ENCODE results near the gene NR6A1.

NR6A1 gene

DNA sequence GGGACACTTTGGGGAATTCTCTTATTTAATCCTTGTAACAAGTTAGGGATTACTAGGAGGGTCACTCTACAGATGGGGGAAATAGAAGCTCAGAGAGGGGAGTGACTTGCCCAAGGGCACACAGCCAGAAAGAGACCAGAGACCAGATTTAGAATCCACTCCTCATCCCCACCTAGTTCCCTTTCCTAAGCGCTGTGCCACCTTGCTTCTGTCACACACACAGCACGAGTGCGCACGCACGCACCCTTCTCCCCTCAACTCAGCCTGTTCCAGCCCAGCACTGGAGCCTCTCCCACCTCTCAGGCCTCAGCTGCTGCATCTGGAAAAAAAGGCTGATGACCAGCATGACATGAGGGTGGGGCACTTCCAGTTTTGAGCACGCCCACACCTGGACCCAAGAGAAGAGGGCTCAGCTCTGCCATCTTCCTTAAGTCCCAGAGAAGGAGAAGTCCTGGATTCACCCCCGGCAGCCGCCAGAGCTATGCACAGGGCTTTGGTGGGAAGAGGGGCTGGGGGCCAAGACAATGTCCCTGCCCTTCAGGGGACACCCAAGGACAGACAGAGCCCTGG is 282.4 kb downstream of the NR6A1 start:
- Histone ChIP-seq H3K9me3 (ENCODE audit: control insufficient read depth, insufficient read depth, low read depth, low read length) (no peaks in the 10 kb centered on the region), H3K27ac (ENCODE audit: extremely low read depth, low read depth, low read length) (no peak overlapping the region), H3K36me3 (ENCODE audit: control insufficient read depth in 2 of 2, insufficient read depth in 1 of 2, low read length in 2 of 2) (no peaks in the 10 kb centered on the region), H3K4me3 (ENCODE audit: low read depth, low read length) (no peak overlapping the region), H3K4me1 (ENCODE audit: control insufficient read depth, insufficient read depth, low read length) (no peaks in the 10 kb centered on the region)
- ChIA-PET POLR2A (interaction anchor here (0.5 kb wide), 1 partner anchor 10 kb away, joined by 4 read pairs; no protein-coding TSS in a partner anchor), CTCF (interaction anchor here (0.6 to 0.7 kb wide), 2 partner anchors 8 to 15 kb away, joined by 3 read pairs; no protein-coding TSS in a partner anchor)
- TF ChIP-seq, protein P1, sequence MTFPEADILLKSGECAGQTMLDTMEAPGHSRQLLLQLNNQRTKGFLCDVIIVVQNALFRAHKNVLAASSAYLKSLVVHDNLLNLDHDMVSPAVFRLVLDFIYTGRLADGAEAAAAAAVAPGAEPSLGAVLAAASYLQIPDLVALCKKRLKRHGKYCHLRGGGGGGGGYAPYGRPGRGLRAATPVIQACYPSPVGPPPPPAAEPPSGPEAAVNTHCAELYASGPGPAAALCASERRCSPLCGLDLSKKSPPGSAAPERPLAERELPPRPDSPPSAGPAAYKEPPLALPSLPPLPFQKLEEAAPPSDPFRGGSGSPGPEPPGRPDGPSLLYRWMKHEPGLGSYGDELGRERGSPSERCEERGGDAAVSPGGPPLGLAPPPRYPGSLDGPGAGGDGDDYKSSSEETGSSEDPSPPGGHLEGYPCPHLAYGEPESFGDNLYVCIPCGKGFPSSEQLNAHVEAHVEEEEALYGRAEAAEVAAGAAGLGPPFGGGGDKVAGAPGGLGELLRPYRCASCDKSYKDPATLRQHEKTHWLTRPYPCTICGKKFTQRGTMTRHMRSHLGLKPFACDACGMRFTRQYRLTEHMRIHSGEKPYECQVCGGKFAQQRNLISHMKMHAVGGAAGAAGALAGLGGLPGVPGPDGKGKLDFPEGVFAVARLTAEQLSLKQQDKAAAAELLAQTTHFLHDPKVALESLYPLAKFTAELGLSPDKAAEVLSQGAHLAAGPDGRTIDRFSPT (tag by site-specific recombination; IDR thresholded peaks at IDR 0.05): no peak
- no peak for TF ChIP-seq ZNF785 (tag by site-specific recombination; IDR thresholded peaks at IDR 0.05)
- TF ChIP-seq HOXD13 (CRISPR knock-in tag; IDR thresholded peaks at IDR 0.05; ENCODE audit: borderline replicate concordance): no peak
- no peak for TF ChIP-seq GFI1B (tag by site-specific recombination; IDR thresholded peaks at IDR 0.05)
- no peak for TF ChIP-seq ZBTB17 (tag by site-specific recombination; IDR thresholded peaks at IDR 0.05)

- POLR2A ChIA-PET: no interaction called here
- no peaks in the 10 kb centered on the region for H3K9me3 ChIP-seq (ENCODE audit: control insufficient read depth, insufficient read depth, low read depth, low read length)
Observed at GRCh38 chr9:124487260-124488182, 283.6 kb downstream of the NR6A1 start.

GRCh38 chr9:124486778-124487259 is 284.3 kb downstream of the NR6A1 start:
- Histone ChIP-seq H3K4me3 (ENCODE audit: low read depth, low read length) (no peak overlapping the region), H3K9me3 (ENCODE audit: control insufficient read depth, insufficient read depth, low read depth, low read length) (no peaks in the 10 kb centered on the region), H3K36me3 (ENCODE audit: control insufficient read depth in 2 of 2, insufficient read depth in 1 of 2, low read length in 2 of 2) (no peaks in the 10 kb centered on the region), H3K27ac (ENCODE audit: extremely low read depth, low read depth, low read length) (no peak overlapping the region), H3K4me1 (ENCODE audit: control insufficient read depth, insufficient read depth, low read length) (no peaks in the 10 kb centered on the region)
- CTCF ChIA-PET: no interaction called here
- POLR2A ChIA-PET: no interaction called here
- TF ChIP-seq ZNF266 (tag by site-specific recombination; IDR thresholded peaks at IDR 0.05; ENCODE audit: low read depth): no peak
- no peak for TF ChIP-seq ZNF692 (tag by site-specific recombination; IDR thresholded peaks at IDR 0.05)
- TF ChIP-seq ZNF677 (tag by site-specific recombination; IDR thresholded peaks at IDR 0.05): no peak
- TF ChIP-seq ZNF391 (tag by site-specific recombination; IDR thresholded peaks at IDR 0.05; ENCODE audit: borderline replicate concordance, low read depth): no peak
- no peak for TF ChIP-seq ZNF624 (tag by site-specific recombination; IDR thresholded peaks at IDR 0.05)
- TF ChIP-seq ZNF157 (tag by site-specific recombination; IDR thresholded peaks at IDR 0.05): no peak
- no peak for TF ChIP-seq ZNF239 (tag by site-specific recombination; IDR thresholded peaks at IDR 0.05)
- TF ChIP-seq REPIN1 (tag by site-specific recombination; IDR thresholded peaks at IDR 0.05; ENCODE audit: low read depth): no peak
- TF ChIP-seq ZNF521 (tag by site-specific recombination; IDR thresholded peaks at IDR 0.05): no peak
- TF ChIP-seq, protein P2, sequence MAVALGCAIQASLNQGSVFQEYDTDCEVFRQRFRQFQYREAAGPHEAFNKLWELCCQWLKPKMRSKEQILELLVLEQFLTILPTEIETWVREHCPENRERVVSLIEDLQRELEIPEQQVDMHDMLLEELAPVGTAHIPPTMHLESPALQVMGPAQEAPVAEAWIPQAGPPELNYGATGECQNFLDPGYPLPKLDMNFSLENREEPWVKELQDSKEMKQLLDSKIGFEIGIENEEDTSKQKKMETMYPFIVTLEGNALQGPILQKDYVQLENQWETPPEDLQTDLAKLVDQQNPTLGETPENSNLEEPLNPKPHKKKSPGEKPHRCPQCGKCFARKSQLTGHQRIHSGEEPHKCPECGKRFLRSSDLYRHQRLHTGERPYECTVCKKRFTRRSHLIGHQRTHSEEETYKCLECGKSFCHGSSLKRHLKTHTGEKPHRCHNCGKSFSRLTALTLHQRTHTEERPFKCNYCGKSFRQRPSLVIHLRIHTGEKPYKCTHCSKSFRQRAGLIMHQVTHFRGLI (tag by site-specific recombination; IDR thresholded peaks at IDR 0.05): no peak
- no peak for TF ChIP-seq ZNF76 (tag by site-specific recombination; IDR thresholded peaks at IDR 0.05; ENCODE audit: borderline replicate concordance, low read depth)
- no peak for TF ChIP-seq ZNF623 (tag by site-specific recombination; IDR thresholded peaks at IDR 0.05)
- TF ChIP-seq ZNF555 (tag by site-specific recombination; conservative IDR thresholded peaks at IDR 0.05): no peak
- no peak for TF ChIP-seq ZNF426 (tag by site-specific recombination; IDR thresholded peaks at IDR 0.05)
- no peak for TF ChIP-seq SETDB1 (IDR thresholded peaks at IDR 0.05; ENCODE audit: insufficient read length, low read length)

More at GRCh38 chr9:124487260-124488182, 283.6 kb downstream of the NR6A1 start:
- no peaks in the 10 kb centered on the region for H3K4me1 ChIP-seq (ENCODE audit: control insufficient read depth, insufficient read depth, low read length)
- H3K27ac ChIP-seq (ENCODE audit: extremely low read depth, low read depth, low read length): no peak overlapping the region
- no peaks in the 10 kb centered on the region for H3K36me3 ChIP-seq (ENCODE audit: control insufficient read depth in 2 of 2, insufficient read depth in 1 of 2, low read length in 2 of 2)
- no peak overlapping the region for H3K4me3 ChIP-seq (ENCODE audit: low read depth, low read length)
- CTCF ChIA-PET: no interaction called here
- no peak for TF ChIP-seq SP7 (tag by site-specific recombination; IDR thresholded peaks at IDR 0.05)
- TF ChIP-seq ZNF621 (tag by site-specific recombination; IDR thresholded peaks at IDR 0.05): no peak
- no peak for TF ChIP-seq WT1 (tag by site-specific recombination; IDR thresholded peaks at IDR 0.05)
- TF ChIP-seq ZNF138 (tag by site-specific recombination; IDR thresholded peaks at IDR 0.05; ENCODE audit: borderline replicate concordance): no peak
- no peak for TF ChIP-seq KLF1 (tag by site-specific recombination; IDR thresholded peaks at IDR 0.05)
- TF ChIP-seq ZBTB20 (tag by site-specific recombination; IDR thresholded peaks at IDR 0.05): no peak
- no peak for TF ChIP-seq ZNF433 (tag by site-specific recombination; IDR thresholded peaks at IDR 0.05; ENCODE audit: low read depth)
- no peak for TF ChIP-seq ZNF701 (tag by site-specific recombination; IDR thresholded peaks at IDR 0.05)
- no peak for TF ChIP-seq SETDB1 (IDR thresholded peaks at IDR 0.05; ENCODE audit: insufficient read length, low read length)
- no peak for TF ChIP-seq ZNF548 (tag by site-specific recombination; IDR thresholded peaks at IDR 0.05)
- no peak for TF ChIP-seq ZNF791 (tag by site-specific recombination; IDR thresholded peaks at IDR 0.05)
- TF ChIP-seq ZNF555 (tag by site-specific recombination; conservative IDR thresholded peaks at IDR 0.05): no peak
- no peak for TF ChIP-seq ZNF785 (tag by site-specific recombination; IDR thresholded peaks at IDR 0.05)
- no peak for TF ChIP-seq ZNF660 (tag by site-specific recombination; IDR thresholded peaks at IDR 0.05)

All from HEK293 (cell line).